C1 segment of cervical spinal cord (tissue), 14 donors: ENCODE measurements around the gene HOXB3.
"Not testable (repeated sequence)": the region's sequence is repeated elsewhere in the genome, so short reads cannot be mapped to it uniquely, and the experiment has no call there.

Source experiments
- DNase-seq, 14 donors: peaks; one replicate each; lab custom pipeline; 2025; lab: John Stamatoyannopoulos, UW

HOXB3 gene

DNA sequence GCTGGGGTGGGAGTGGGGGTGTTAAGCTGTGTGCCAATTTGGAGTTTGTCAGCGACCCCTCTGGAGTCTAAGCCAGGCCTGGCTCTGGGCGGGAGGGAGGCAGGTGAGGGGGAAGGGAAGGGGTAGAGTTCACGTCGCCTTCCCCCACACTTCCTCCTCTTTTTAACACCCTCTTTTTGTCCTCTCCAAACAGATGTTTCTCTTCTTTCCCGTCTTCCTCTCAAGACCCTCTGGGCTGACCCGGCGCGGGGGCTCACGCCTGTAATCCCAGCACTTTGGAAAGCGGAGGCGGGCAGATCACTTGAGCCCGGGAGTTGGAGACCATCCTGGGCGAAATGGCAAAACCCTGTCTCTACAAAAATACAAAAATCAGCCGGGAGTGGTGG is 62.5 kb downstream of the HOXB3 start:
- no peak for DNase-seq

DNA sequence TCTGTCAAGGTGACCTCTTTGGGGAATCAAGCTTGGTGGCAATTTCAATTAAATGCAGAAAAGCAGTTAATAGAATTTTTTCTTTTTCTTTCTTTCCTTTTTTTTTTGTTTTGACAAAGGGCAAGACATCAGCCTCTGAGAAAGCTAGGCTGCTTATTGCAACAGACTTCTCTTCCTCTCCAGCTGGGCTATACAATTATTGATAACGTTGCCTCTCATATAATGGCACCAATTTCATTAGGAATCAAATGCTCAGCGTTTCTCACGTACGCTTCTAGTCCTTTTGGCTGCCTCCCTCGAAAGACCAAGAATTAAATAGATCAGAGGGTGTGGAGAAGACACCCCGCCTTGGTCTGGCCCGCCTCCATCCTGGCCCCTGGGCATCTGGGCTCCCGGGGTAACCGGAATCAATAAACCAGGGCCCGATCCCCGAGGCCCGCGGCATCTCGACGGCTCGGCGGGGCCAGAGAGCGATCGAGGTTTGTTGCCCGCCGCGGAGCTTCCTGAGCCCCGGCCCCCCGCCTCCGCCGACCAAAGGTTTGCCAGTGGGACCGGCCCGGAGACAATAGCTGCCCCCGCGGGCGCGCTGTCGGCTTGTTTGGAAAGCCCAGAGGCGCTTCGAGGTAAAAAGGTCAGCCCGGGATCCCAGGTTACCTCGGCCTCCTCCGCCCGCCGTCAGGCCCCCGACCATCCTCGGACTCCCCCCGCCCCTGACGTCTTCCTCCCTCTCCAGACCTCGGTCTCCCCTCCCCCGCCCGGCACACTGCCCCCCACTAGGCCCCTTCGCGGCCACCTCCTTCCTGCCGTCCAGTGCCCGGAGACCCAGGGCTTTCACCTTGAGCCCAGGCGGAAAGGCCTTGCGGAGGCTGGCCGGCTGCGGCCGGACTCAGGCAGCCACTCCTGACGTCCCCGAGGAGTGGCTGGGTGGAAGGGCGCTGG is 63.2 kb downstream of the HOXB3 start:
- DNase-seq, result no peak

DNA sequence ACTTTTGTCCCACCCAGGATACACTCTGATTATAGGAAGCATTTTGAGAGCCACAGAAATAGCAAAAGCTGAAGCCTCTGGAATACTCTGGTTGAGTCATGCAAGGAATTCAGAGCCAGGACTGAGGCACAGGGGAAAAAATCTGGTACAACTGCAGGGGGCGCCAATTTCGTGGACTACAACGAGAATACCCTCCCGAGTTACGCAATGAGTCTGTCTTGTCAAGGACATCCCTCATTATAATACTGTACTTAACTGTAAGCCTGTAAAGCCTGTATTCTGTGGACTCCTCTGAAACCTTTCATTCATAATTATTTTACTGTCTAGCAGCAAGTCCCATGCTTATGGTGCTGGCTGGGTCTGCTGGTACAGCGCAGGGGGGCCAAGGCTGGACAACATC is 67.0 kb downstream of the HOXB3 start:
- no peak for DNase-seq

DNA sequence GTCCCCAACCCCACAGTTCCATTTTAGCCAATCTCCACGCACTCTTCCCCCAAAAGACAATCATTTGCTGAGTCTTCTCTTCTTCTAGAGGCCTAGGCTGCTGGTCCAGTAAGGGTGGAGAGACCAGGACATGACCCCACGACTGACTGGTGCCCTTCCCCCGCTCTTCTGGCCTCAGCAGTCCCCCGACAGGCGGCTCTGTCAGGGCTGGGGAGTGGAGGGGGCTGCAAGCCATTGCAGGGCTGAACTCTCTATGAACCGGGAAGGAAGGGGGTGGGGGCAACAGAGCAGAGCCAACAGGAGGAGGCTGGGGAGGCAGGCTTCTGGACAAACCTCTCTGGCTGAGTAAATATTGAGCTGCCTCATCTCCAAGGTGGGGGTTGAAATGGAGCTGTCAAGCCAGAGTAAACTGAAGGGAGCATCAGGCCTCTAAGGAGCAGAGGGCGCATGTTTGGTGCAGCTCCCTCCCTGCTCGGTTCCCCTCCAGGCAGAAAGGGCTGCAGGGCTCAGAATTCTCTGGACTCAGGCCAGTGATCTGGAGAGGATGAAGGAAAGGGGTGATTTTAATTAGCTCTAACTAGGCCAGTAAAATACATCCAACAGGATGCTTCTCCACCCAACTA is 67.9 kb downstream of the HOXB3 start:
- no peak for DNase-seq

DNA sequence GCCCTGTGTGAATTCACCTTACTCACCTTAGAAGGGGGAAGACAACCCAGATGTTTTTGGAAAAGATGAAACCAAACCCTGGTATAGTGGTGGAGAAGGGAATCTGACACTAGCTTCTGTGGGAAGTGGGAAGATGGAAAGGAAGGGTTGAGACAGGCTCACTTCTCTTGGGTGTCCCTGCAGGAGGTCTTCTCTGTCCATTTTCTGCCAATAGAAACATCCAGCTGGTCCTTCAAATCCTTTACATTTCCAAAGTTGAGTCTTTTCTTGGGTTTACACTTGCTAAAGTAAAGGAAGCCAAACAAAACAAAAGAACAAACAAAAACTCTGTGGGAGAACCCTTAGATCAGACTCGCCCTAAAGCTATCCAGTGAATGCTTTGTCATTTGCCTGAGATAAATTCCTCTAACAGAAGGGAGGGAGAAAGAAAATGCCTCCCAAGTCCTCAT is 69.4 kb downstream of the HOXB3 start:
- DNase-seq, result no peak

DNA sequence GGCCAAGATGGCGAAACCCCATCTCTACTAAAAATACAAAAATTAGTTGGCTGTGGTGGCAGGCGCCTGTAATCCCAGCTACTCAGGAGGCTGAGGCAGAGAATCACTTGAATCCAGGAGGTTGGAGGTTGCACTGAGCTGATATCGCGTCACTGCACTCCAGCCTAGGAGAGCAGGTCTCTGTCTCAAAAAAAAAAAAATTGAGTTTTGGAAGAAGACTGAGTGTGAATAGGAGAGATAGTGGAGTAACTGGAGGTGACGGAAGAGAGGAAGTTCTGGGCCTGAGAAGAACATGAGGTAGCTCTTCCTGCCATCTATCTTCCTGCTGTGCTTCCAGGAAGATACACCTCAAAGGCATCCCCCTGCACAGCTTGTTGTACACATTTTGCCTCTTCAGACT is 70.6 kb downstream of the HOXB3 start:
- DNase-seq, result no peak

DNA sequence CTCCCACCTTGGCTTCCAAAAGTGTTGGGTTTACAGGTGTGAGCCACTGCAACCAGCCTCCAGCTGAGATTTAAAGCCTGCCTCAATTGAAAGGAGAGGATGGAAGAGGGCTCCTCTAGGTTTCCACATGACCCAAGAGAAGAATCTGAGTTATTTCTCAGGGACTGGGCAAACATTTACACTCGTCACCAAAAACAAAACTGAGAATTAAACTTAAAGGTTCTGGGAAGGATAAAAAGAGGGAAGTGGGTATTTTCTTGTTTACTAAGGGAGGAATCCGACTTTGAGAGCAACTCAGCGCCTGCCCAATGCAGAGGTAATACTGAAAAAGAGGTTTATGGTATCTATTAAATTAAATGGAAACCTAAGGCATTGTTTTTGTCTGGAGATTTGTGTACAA is 72.6 kb downstream of the HOXB3 start:
- no peak for DNase-seq

DNA sequence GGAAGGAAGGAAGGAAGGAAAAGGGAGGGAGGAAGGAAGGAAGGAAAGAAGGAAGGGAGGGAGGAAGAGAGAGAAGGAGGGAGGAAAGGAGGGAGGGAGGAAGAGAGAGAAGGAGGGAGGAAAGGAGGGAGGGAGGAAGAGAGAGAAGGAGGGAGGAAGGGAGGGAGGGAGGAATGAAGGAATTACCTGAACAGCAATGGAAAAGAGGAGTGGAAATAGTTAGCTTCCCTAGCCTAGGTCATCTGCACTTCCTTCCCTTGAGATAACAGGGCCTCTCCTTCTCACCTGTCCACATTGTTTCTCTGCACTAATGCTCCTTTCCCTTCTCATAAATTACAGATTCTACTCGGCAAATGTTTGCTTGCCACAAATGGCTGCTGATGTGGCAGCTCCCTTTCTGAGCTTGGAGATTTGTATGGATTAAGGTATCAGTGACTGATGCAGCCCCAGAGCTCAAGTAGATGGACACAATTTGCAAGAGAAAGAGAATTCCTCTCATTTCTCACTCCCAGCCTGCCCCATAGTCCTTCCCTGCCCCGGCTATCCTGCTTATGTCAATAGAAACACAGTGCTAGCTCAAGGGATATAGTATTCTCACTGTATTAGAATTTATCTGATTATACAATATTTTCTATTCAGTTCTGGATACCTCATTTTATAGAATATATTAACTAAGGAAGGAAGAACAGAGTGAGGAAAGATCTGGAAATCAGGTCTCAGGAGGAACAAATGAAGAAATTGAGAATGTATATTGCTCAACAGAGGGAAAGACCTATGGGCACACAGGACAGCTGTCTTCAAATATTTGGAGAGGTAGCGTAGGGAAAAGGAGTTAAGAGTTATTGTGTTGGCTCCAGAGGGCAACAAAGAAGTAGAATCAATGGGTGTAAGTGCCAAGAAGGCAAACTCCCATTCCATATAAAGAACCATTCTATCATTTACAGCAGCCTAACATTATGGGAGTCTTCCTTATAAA is 73.8 kb downstream of the HOXB3 start:
- DNase-seq, result no peak

DNA sequence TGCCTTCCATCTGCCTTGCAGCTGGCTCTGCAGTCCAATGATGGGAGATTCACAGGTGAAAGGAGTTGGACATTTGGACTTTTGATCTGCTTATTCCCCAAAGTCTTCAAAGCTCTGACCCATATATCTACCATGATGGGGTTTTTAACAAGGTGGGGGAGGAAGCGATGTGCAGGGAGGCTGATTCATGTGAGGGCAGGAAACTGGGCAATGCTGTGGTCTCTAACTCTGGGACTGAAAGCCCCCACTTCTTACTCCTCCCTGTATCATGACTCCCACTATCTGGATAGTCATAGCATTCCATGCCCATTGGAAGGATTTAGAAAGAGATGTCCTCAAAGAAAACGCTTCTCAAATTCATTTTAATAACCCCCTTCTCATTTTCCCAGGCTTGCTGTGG is 75.6 kb downstream of the HOXB3 start:
- no peak for DNase-seq

DNA sequence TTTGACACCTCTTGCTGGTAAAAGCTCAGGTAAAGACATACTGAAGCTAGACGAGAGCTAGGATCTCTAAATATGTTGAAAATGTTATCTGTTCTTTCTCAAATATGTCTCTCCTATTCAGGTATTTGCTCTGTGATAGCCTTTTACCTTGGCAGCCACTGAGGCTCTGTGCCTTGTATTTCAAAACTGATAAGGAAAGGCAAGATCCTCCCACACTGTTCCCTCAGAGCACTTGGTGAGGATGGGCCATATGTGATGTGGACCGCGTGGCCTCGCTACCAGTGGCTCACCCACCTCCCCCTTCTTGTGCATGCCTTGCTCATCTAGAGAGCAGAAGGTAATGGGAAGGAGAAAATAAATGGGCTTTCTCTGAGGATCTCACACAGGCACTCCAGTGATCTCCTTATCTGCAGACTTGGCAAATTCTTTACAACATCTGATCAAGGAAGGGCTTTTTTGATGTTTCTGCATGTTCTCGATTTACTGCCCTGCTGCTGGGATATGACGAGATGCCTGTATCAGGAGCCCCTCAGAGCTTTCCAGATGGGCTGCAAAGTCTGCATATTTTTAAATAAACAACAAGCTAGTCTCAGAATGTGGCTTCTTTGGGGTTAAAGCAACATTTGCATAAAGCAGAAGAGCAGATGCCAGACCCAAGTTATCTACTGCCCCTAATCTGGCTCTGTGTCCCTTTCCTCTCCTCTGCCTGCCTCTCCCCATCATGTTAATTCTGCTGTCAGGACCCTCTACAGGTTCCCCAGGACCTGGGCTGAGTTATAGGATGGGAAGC is 76.2 kb downstream of the HOXB3 start:
- no peak for DNase-seq

DNA sequence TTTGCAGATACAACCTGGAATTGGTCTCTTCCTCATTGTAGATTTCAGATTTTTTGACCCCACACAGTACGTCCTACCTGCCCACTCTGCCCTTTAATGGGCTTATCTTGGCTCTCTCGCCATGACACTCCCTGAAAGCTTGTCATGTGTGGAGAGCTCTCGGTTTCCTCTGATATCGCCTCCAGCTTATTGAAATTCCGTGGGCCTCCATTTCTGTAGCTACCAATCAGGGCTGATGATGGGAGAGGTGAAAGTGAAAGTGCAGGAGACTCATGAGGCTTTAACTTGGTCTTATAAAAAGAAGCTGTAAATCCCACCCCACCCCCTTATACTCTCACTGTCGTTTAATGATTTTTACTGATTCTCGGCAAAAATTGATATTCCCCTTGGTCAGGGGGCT is 76.9 kb downstream of the HOXB3 start:
- no peak for DNase-seq

DNA sequence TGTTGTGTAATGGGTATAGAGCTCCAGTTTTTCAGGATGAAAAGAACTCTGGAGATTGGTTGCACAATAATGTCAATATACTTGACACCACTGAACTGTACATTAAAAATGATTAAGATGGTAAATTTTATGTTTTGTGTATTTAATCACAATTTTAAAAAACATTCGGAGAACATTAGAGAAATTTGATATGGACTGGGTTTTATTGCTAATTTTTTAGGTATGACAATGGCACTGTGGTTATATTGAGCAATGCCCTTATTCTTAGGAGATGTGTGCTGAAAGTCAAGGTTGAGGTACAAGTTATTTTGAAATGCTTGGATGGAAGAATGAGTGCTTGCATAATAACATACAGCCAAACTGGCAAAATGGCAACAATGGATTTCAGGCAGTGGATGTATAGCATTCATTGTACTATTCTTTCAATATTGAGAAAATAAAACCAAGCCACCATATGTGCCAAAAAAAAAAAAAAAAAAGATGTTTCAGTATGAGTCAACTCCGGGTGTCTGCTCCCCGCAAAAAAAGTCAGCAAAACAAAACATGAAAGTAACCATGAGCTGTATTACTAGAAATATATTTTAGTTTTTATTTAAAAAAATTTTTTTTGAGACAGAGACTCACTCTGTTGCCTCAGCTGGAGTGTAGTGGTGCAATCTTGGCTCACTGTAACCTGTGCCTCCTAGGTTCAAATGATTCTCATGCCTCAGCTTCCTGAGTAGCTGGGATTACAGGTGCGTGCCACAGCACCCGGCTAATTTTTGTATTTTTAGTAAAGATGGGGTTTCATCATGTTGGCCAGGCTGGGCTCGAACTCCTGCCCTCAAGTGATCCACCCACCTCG is 79.1 kb downstream of the HOXB3 start:
- DNase-seq, result no peak

DNA sequence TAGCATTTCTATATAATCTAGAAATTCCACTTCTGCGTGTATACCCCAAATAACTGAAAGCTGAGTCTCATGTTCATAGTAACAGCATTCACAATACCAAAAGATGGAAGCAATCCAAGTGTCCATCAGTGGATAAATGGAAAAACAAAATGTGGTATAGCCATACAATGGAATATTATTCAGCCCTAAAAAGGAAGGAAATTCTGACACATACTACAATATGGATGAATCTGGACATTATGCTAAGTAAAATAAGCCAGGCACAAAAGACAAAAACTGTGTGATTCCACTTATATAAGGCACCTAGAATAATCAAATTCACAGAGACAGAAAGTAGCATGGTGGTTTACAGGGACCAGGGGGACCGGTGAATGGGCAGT is 79.7 kb downstream of the HOXB3 start:
- DNase-seq, result no peak

DNA sequence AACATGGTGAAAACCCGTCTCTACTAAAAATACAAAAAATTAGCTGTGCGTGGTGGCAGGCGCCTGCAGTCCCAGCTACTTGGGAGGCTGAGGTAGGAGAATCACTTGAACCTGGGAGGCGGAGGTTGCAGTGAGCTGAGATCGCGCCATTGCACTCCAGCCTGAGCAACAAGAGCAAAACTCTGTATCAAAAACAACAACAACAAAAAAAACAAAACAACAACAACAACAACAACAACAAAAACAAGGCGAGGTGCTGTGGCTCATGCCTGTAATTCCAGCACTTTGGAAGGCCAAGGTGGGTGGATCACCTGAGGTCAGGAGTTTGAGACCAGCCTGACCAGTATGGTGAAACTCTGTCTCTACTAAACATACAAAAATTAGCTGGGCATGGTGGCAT is 80.3 kb downstream of the HOXB3 start:
- DNase-seq, result not testable (repeated sequence)

DNA sequence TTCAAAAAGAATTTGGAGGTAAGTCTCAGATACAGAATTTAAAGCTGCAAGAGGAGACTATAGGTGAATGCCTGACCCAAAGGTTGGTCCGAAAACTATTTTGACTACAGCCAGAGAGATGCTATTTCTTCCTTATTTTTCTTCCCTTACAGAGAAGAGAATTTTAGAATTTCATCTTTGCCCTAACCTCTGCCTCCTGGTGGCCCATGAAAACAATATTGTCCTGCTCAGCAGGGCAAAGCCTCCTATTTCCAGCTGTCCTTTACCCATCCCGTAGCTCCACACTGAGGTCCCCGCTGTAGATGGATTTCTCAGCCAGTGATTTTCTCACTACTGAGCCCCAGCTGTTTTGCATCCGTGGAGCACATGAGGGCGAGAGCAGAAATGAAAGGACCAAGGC is 83.8 kb downstream of the HOXB3 start:
- DNase-seq, result no peak

DNA sequence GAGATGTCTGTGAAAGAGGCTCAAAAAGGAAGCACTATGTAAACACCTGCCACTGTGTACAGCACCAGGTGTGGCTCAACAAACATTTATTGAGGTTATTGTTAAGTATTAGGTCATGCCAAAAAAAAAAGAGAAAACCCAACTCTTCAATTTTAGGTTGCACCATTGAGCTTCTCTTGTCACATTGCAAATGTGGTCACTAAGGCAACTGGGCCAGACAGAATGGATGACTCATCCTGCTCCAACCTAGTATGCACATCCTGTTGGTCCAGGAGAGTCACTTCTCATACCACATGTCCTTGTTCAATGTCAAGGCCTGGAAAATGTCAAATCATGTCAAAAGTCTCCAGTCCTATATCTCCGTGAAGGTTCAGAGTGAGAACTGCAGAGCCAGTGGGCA is 84.3 kb downstream of the HOXB3 start:
- DNase-seq, result no peak

DNA sequence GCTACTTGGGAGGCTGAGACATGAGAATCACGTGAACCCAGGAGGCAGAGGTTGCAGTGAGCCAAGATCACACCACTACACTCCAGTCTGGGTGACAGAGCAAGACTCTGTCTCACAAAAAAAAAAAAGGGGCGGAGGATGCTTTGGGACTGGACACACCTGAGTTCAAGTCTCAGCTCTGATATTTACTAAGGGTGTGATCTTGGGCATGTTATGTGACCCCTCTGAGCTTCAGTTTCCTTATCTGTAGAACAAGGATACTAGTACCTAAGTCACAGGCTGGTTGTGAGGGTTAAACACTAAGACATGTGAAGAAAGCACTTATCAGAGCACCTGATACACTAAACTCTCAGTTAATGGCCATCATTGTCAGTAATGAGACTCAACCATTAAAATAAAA is 85.1 kb downstream of the HOXB3 start:
- DNase-seq, result no peak

DNA sequence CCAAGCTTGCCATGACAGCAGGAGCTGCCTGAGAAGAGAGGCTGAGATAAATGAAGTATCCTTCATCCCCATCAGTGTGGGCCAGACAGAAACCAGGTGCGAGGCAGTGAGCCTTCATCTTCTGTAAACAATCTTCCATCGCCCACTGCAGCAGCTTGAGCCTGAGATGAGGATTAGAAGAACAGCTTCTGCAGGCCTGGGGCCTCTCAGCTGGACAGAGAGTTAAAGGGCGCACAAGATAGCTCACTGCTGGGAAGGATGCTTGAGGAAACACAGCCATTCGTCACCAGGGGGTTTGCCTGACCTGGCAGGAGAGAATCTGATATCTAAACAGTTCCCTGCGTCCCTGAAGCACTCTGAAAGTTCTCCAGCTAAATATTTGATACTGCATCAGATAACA is 86.3 kb downstream of the HOXB3 start:
- DNase-seq, result no peak

DNA sequence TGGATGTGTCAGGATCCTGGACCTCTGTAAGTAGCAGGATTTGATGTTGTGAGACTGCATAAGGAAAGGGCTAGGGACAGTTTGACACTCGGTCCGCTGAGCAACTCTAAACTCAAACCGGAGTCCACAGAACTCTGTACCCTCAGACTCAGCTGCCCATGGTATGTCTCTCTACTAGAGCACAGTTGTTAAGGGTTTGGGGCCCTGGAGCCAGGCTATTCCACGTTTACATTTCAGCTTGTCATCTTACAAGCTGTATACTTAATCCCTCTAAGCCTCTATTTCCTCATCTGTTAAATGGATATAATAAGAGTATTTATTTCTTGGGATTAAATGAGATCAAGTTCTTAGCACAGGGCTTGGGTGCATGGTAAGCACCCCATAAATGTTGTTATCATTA is 87.1 kb downstream of the HOXB3 start:
- no peak for DNase-seq

DNA sequence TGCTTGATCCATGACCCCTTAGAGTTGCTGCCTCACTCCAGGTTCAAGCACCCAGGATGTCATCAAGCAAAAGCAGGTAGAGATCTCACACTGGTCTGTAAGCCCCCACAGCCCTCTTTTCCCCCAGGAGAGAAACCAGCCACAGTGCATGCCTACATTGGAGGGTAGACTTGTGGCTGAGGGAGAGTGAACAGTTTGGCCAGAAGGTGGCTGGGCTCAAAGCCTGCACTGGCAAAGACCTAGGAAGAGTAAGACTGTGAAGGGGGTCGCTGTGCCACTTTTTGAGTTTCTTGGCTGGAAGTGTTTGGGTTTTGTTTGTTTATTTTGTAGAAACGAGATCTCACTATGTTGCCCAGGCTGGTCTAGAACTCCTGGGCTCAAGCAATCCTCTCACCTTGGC is 87.7 kb downstream of the HOXB3 start:
- DNase-seq, result no peak
